OCI-LY7 (cell line): ENCODE results near the gene SPINK2. TPM values are rescaled to one million over a fixed set of nuclear protein-coding genes. Genes with fewer than 3 reads are reported as not detected.

Experiments used
- BruUV-seq: library from RNA; stranded (reverse); fragments of 400-500 nt; replicated peaks from 2 replicates; lab custom pipeline; 2021; lab: Mats Ljungman, UMichigan
- CTCF ChIA-PET: fragments of 300-600 bp; sonication (Branson Sonifier 250); formaldehyde crosslinking; loops from one replicate; lab custom pipeline; 2022; ENCODE audit warnings: antibody characterized with exemption; ENCODE audit not compliant: unreplicated experiment; lab: Charles Lee
- POLR2A ChIA-PET: fragments of 300-600 bp; sonication (Branson Sonifier 250); formaldehyde crosslinking; loops from one replicate; lab custom pipeline; 2022; ENCODE audit warnings: antibody characterized with exemption; lab: Charles Lee
- DNase-seq: peaks from one replicate; pipeline ENCODE4 v3.0.0-alpha.2; 2015; ENCODE audit warnings: low spot score
- H2AFZ ChIP-seq: fragments of 200-600 bp; sonication (generic), shearing (Covaris generic); 2 replicates; pipeline ENCODE4 v1.6.1; 2014; ENCODE audit warnings: mild to moderate bottlenecking, antibody characterized with exemption, low read length, moderate library complexity
- H3K27ac ChIP-seq: fragments of 200-600 bp; sonication (generic); 2 replicates; pipeline ENCODE4 v1.5.1; 2014; ENCODE audit warnings: mixed run types, low read depth, mild to moderate bottlenecking, moderate library complexity, low read length, inconsistent platforms; ENCODE audit not compliant: poor library complexity, severe bottlenecking
- H3K36me3 ChIP-seq: fragments of 200-600 bp; sonication (generic); 2 replicates; pipeline ENCODE4 v1.6.1; 2014; ENCODE audit warnings: mild to moderate bottlenecking, antibody characterized with exemption, low read length, moderate library complexity, mixed read lengths; ENCODE audit not compliant: insufficient read depth
- H3K4me1 ChIP-seq: fragments of 200-600 bp; sonication (generic); 2 replicates; pipeline ENCODE4 v1.5.1; 2014; ENCODE audit warnings: mild to moderate bottlenecking, low read length; ENCODE audit not compliant: insufficient read depth, poor library complexity, severe bottlenecking
- H3K4me2 ChIP-seq: fragments of 200-600 bp; sonication (generic); 2 replicates; pipeline ENCODE4 v1.6.1; 2014; ENCODE audit warnings: mild to moderate bottlenecking, low read length
- H3K4me3 ChIP-seq: fragments of 200-600 bp; sonication (generic); 2 replicates; pipeline ENCODE4 v1.5.1; 2014; ENCODE audit warnings: mild to moderate bottlenecking, low read depth, low read length; ENCODE audit not compliant: poor library complexity, severe bottlenecking
- H3K79me2 ChIP-seq: fragments of 200-600 bp; sonication (generic); 2 replicates; pipeline ENCODE4 v1.6.1; 2016; ENCODE audit warnings: low read depth, mild to moderate bottlenecking, low read length, moderate library complexity, mixed read lengths; ENCODE audit not compliant: insufficient read depth
- H3K9me2 ChIP-seq: fragments of 200-600 bp; sonication (generic); 2 replicates; pipeline ENCODE4 v1.6.1; 2016; ENCODE audit warnings: mild to moderate bottlenecking, low read length, mixed read lengths; ENCODE audit not compliant: insufficient read depth
- H3K9me3 ChIP-seq: fragments of 200-600 bp; sonication (generic); 2 replicates; pipeline ENCODE4 v1.6.1; 2014; ENCODE audit warnings: mild to moderate bottlenecking, mixed run types, low read length, mixed read lengths
- H4K20me1 ChIP-seq: fragments of 200-600 bp; sonication (generic); 2 replicates; pipeline ENCODE4 v1.6.1; 2014; ENCODE audit warnings: mild to moderate bottlenecking, antibody characterized with exemption, low read length, moderate library complexity, mixed read lengths; ENCODE audit not compliant: insufficient read depth
- CTCF ChIP-seq: fragments of 200-600 bp; sonication (generic); conservative IDR thresholded peaks from 2 replicates; pipeline ENCODE4 v1.5.1; 2014; ENCODE audit warnings: mild to moderate bottlenecking, antibody characterized with exemption, low read length, moderate library complexity, mixed read lengths
- EZH2phosphoT487 ChIP-seq: fragments of 200-600 bp; sonication (generic); IDR thresholded peaks from 2 replicates; pipeline ENCODE4 v1.6.1; 2018; ENCODE audit warnings: low read depth, borderline replicate concordance, mild to moderate bottlenecking, mixed run types, antibody characterized with exemption, low read length, moderate library complexity, mixed read lengths
- intact Hi-C: fragments of 100-400 bp; cut with micrococcal nuclease; formaldehyde crosslinking; loops from one replicate; pipeline ENCODE4 v1.10.0; 2022; ENCODE audit not compliant: unreplicated experiment
- total RNA-seq, 2 experiments: library from RNA; depleted of rRNA in 1 of 2; stranded (reverse); fragments of >200 nt in 1 of 2; shearing (Covaris generic) in 1 of 2; gene quantifications; 2 replicates each; pipeline ENCODE4 v1.2.3, GENCODE V29; 2014 to 2022

Gene SPINK2
- total RNA-seq, 2 experiments from 2014 or later: 3.0 to 15.1 TPM

DNA sequence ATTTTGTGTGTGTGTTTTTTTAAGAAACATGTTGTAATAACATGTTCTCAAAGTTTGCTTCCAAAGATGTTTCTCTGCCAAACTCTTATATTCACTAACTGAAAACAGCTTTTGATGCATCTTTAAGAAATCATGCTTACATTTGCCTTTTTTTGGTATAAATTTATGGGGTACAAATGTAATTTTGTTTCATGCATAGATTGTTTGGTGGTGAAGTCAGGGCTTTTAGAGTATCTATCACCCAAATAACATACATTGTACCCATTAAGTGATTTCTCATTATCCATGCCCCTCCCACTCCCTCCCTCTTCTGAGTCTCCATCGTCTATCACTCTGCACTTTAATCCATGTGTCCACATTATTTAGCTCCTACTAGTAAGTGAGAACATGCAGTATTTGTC lies 30.8 kb downstream of the SPINK2 start:
- Histone ChIP-seq H3K9me2 (no peaks in the 10 kb centered on the region), H3K36me3 (no peaks in the 10 kb centered on the region), H3K4me3 (no peak overlapping the region), H3K4me1 (peaks cover 17% of the 10 kb centered on the region), H3K27ac (no peak overlapping the region), H2AFZ (peak overlapping the region; percentile 39; the same call in 1 of the 2 replicates), H3K79me2 (no peaks in the 10 kb centered on the region), H4K20me1 (no peaks in the 10 kb centered on the region), H3K4me2 (no peak overlapping the region), H3K9me3 (no peaks in the 10 kb centered on the region)
- ChIA-PET CTCF (interaction anchor here (0.6 kb wide), 1 partner anchor 67 kb away, joined by 4 read pairs; no protein-coding TSS in a partner anchor), POLR2A (interaction anchor here (0.7 to 1.8 kb wide), 11 partner anchors 8 to 187 kb away, joined by 3 to 17 read pairs (median 4); partner anchors contain the start of gene NOA1)
- DNase-seq: no peak
- intact Hi-C loops: loop anchor here (2.0 kb wide), 1 partner anchor 32 kb away; no protein-coding TSS in a partner anchor
- TF ChIP-seq EZH2phosphoT487: no peak
- TF ChIP-seq CTCF: no peak
- no TSS peak for BruUV-seq

DNA sequence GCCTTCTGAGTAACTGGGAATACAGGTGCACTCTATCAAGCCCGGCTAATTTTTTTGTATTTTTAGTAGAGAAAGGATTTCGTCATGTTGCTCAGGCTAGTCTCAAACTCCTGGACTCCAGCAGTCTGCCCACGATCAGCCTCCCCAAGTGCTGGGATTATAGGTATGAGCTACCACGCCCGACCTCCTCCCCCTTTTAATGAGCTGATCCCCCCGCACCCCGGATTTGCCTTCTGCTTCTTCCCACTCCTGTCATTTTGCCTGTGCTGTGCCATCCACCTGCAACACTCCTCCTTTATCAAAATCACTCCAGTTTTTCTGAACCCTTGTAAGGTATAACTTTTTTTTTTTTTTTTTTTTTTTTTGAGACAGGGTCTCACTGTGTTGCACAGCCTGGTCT lies 33.4 kb downstream of the SPINK2 start:
- no peaks in the 10 kb centered on the region for H3K9me2 ChIP-seq
- H4K20me1 ChIP-seq: no peaks in the 10 kb centered on the region
- no peaks in the 10 kb centered on the region for H3K79me2 ChIP-seq
- peaks cover 17% of the 10 kb centered on the region for H3K4me1 ChIP-seq
- intact Hi-C loops: no loop called here
- DNase-seq: no peak
- H3K4me3 ChIP-seq: no peak overlapping the region
- ChIA-PET CTCF (interaction anchor here (0.6 kb wide), 1 partner anchor 8 kb away, joined by 7 read pairs; no protein-coding TSS in a partner anchor), POLR2A (interaction anchor here (0.7 to 1.0 kb wide), 8 partner anchors 11 to 310 kb away, joined by 3 to 8 read pairs (median 4); no protein-coding TSS in a partner anchor)
- peak overlapping the region; percentile 91 for H2AFZ ChIP-seq
- BruUV-seq: no TSS peak
- H3K36me3 ChIP-seq: no peaks in the 10 kb centered on the region
- H3K4me2 ChIP-seq: no peak overlapping the region
- no peak overlapping the region for H3K27ac ChIP-seq
- no peak for TF ChIP-seq CTCF
- no peak for TF ChIP-seq EZH2phosphoT487
- H3K9me3 ChIP-seq: no peaks in the 10 kb centered on the region

DNA sequence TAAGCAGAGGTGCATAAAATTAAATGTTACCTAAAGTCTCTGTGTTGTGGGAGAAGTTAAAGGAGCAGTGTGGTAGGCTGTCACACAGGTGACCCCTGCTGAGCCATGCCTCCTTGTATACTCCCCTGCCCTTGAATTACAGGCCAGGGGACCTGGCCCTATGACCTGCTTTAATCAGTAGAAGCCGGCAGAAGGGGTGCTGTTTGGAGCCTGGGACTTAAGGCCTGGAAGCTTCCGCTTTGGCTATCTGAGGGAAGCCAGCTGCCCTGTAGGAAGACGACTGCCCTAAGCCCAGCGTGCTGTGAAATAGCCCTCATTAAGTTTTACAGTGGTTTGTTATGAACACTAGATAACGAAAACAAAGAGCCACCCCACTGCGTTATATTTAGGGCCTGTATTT lies 34.1 kb downstream of the SPINK2 start:
- H3K9me2 ChIP-seq: no peaks in the 10 kb centered on the region
- intact Hi-C loops: no loop called here
- no peaks in the 10 kb centered on the region for H3K79me2 ChIP-seq
- TF ChIP-seq EZH2phosphoT487 (no peak), CTCF (no peak)
- H3K36me3 ChIP-seq: no peaks in the 10 kb centered on the region
- H3K4me2 ChIP-seq: no peak overlapping the region
- H3K9me3 ChIP-seq: no peaks in the 10 kb centered on the region
- no peaks in the 10 kb centered on the region for H4K20me1 ChIP-seq
- POLR2A ChIA-PET: interaction anchor here (0.5 to 1.4 kb wide), 7 partner anchors 8 to 54 kb away, joined by 3 to 6 read pairs (median 3); no protein-coding TSS in a partner anchor
- no TSS peak for BruUV-seq
- peak overlapping the region; percentile 91 for H2AFZ ChIP-seq
- CTCF ChIA-PET: no interaction called here
- peaks cover 17% of the 10 kb centered on the region for H3K4me1 ChIP-seq
- no peak for DNase-seq
- no peak overlapping the region for H3K4me3 ChIP-seq
- no peak overlapping the region for H3K27ac ChIP-seq
